Subcutaneous adipose tissue (tissue), 4 donors: ENCODE data around the gene PHYH. TPM values are rescaled to one million over a fixed set of nuclear protein-coding genes. Genes with fewer than 3 reads are reported as not detected.

Experiments
- total RNA-seq, 4 donors: library from RNA; depleted of rRNA; stranded (reverse); fragments of >200 nt; gene quantifications; one replicate each; pipeline ENCODE4 v1.1.0, GENCODE V29; 2016
- TF ChIP-seq, protein P1 (sequence below): fragments of 450-650 bp; IDR thresholded peaks from one replicate; pipeline ENCODE4 v1.5.1; 2016; ENCODE audit warnings: low read depth, mild to moderate bottlenecking, control low read depth, antibody characterized with exemption, moderate library complexity

PHYH gene
- total RNA-seq, 4 donors from 2014 or later = 47.4 to 93.8 (median 57.4) TPM

DNA sequence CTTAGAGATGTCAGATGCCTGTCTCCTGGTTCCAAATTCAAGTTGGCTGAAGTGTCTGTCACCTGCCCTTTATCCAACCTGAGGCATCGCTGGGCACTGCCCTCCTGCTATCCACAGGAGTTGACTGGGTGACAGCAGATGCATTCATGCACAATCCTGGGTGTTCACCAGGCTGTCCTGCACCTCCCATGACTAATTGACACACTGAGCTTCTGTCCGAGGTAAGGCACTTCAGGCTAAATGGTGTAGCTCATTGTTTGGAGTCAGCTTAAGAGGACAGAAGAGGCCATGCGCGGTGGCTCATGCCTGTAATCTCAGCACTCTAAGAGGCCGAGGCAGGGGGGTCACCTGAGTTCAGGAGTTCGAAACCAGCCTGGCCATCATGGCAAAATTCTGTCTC lies 68.1 kb downstream of the PHYH start:
- TF ChIP-seq, protein P1, sequence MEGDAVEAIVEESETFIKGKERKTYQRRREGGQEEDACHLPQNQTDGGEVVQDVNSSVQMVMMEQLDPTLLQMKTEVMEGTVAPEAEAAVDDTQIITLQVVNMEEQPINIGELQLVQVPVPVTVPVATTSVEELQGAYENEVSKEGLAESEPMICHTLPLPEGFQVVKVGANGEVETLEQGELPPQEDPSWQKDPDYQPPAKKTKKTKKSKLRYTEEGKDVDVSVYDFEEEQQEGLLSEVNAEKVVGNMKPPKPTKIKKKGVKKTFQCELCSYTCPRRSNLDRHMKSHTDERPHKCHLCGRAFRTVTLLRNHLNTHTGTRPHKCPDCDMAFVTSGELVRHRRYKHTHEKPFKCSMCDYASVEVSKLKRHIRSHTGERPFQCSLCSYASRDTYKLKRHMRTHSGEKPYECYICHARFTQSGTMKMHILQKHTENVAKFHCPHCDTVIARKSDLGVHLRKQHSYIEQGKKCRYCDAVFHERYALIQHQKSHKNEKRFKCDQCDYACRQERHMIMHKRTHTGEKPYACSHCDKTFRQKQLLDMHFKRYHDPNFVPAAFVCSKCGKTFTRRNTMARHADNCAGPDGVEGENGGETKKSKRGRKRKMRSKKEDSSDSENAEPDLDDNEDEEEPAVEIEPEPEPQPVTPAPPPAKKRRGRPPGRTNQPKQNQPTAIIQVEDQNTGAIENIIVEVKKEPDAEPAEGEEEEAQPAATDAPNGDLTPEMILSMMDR = no peak

DNA sequence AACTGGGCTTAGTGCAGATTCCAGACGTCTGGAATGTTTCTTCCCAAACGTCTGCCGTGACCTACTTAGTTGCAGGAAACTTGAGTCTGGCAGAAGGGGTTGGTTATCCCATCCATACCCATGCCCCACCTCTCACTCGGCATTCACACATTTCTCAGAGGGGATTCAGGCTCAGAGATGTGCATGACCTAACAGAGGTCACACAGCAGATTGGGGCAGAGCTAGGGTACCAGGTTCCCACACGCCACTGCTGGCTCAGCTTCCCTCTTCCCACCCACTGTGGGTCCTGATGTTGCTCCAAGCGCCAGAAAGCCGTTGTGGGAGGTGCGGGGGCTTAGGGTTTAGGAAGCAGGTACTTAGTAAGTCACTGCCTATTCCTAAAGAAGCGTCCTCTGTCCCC lies 68.7 kb downstream of the PHYH start:
- TF ChIP-seq, protein P1 = no peak

Other genes starting within 250 kb of the PHYH start
- 100 to 1,000 TPM in 2 of 4 donors, 10 to 100 TPM in 2; 69.0 to 195 (median 104) TPM for gene OPTN, start 199.9 kb downstream of the PHYH start, total RNA-seq
- 1 to 10 TPM; 1.0 to 6.4 (median 5.0) TPM for gene MCM10, start 138.5 kb downstream of the PHYH start, total RNA-seq
- gene UCMA, start 65.7 kb downstream of the PHYH start, total RNA-seq = not detected
- 10 to 100 TPM; 21.9 to 50.5 (median 37.8) TPM for gene SEPHS1, start 48.2 kb upstream of the PHYH start, total RNA-seq
- 10 to 100 TPM in 2 of 4 donors, 1 to 10 TPM in 2; 7.5 to 19.8 (median 11.8) TPM for gene BEND7, start 228.9 kb upstream of the PHYH start, total RNA-seq